ENCODE measurements around the gene PVR.

- no peak for TF ChIP-seq POLR2A (IDR thresholded peaks at IDR 0.05)
- TF ChIP-seq CTCF (IDR thresholded peaks at IDR 0.05), result no peak
Measured at GRCh38 chr19:44660081-44660480, 16.4 kb downstream of the PVR start.

Data from gastroesophageal sphincter (tissue), 3 donors.